ENCODE data around the gene GDAP1L1. TPM values are rescaled to one million over a fixed set of nuclear protein-coding genes. Genes with fewer than 3 reads are reported as not detected.
"Not testable (repeated sequence)": the region's sequence is repeated elsewhere in the genome, so short reads cannot be mapped to it uniquely, and the experiment has no call there.

Gene GDAP1L1
- total RNA-seq, 1 experiment from 2014 or later: 0.54 TPM

DNA sequence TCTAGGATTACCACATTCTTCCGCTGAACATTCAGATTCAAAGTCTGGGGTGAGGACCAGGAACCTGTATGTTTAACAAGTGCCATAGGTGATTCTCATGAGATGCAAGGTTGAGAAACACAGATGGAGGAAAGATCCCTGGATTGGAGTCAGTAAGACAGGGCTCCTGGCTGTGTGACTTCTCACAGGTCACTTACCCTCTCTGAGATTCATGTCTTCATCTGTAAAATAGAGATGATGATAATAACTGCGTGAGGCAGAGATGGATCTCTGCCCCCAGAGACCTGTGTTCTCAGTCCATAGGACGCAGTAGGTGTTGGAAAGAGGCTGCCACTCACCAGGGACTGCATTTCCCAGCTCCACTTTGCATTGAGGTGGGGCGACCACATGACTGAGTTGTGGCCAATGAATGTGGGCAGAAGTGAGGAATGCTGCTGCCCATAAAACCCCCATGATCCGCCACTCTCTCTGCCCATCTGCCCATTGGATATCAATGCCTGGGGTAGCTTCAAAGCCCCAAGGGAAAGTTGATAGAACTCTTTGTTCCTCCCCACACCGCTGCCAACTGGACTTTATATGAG is 13.6 kb upstream of the GDAP1L1 start:
- H3K27me3 ChIP-seq (replicated peaks; ENCODE audit: insufficient read depth, low read depth, low read length, poor library complexity): no peaks in the 10 kb centered on the region
- no peak overlapping the region for H3K4me3 ChIP-seq (ENCODE audit: low read depth, low read length, poor library complexity, severe bottlenecking)
- POLR2A ChIA-PET (ENCODE audit: low non-redundant PET): no interaction called here
- CTCF ChIA-PET: no interaction called here
- intact Hi-C loops (cut with micrococcal nuclease; ENCODE audit: unreplicated experiment): no loop called here
- no peak for DNase-seq (ENCODE audit: low spot score)
- no peaks in the 10 kb centered on the region for H3K36me3 ChIP-seq (ENCODE audit: insufficient read depth, low read length, poor library complexity, severe bottlenecking)
- no peak overlapping the region for H3K27ac ChIP-seq (ENCODE audit: low read depth, low read length, poor library complexity, severe bottlenecking)
- no peaks in the 10 kb centered on the region for H3K4me1 ChIP-seq (ENCODE audit: insufficient read depth, low read length, poor library complexity, severe bottlenecking)
- no peaks in the 10 kb centered on the region for H3K9me3 ChIP-seq (ENCODE audit: low read depth, low read length, poor library complexity, severe bottlenecking)
- BruUV-seq (replicated peaks): no TSS peak
- TF ChIP-seq, protein P1, sequence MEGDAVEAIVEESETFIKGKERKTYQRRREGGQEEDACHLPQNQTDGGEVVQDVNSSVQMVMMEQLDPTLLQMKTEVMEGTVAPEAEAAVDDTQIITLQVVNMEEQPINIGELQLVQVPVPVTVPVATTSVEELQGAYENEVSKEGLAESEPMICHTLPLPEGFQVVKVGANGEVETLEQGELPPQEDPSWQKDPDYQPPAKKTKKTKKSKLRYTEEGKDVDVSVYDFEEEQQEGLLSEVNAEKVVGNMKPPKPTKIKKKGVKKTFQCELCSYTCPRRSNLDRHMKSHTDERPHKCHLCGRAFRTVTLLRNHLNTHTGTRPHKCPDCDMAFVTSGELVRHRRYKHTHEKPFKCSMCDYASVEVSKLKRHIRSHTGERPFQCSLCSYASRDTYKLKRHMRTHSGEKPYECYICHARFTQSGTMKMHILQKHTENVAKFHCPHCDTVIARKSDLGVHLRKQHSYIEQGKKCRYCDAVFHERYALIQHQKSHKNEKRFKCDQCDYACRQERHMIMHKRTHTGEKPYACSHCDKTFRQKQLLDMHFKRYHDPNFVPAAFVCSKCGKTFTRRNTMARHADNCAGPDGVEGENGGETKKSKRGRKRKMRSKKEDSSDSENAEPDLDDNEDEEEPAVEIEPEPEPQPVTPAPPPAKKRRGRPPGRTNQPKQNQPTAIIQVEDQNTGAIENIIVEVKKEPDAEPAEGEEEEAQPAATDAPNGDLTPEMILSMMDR (conservative IDR thresholded peaks at IDR 0.05; ENCODE audit: low read depth, low read length): no peak
- TF ChIP-seq EZH2 (IDR thresholded peaks at IDR 0.05; ENCODE audit: borderline replicate concordance, low read depth, low read length, poor library complexity, severe bottlenecking): no peak

- no peak for DNase-seq (ENCODE audit: low spot score)
- H3K4me3 ChIP-seq (ENCODE audit: low read depth, low read length, poor library complexity, severe bottlenecking): no peak overlapping the region
- intact Hi-C loops (cut with micrococcal nuclease; ENCODE audit: unreplicated experiment): no loop called here
- ChIA-PET POLR2A (ENCODE audit: low non-redundant PET) (interaction anchor here (0.6 kb wide), 1 partner anchor 1537 kb away, joined by 4 read pairs; no protein-coding TSS in a partner anchor), CTCF (no interaction called here)
- no TSS peak for BruUV-seq (replicated peaks)
- H3K27me3 ChIP-seq (replicated peaks; ENCODE audit: insufficient read depth, low read depth, low read length, poor library complexity): no peaks in the 10 kb centered on the region
- no peak overlapping the region for H3K27ac ChIP-seq (ENCODE audit: low read depth, low read length, poor library complexity, severe bottlenecking)
- no peaks in the 10 kb centered on the region for H3K36me3 ChIP-seq (ENCODE audit: insufficient read depth, low read length, poor library complexity, severe bottlenecking)
- H3K9me3 ChIP-seq (ENCODE audit: low read depth, low read length, poor library complexity, severe bottlenecking): no peaks in the 10 kb centered on the region
- no peak for TF ChIP-seq EZH2 (IDR thresholded peaks at IDR 0.05; ENCODE audit: borderline replicate concordance, low read depth, low read length, poor library complexity, severe bottlenecking)
- TF ChIP-seq, protein P1 (conservative IDR thresholded peaks at IDR 0.05; ENCODE audit: low read depth, low read length): no peak
- no peaks in the 10 kb centered on the region for H3K4me1 ChIP-seq (ENCODE audit: insufficient read depth, low read length, poor library complexity, severe bottlenecking)
Observed at GRCh38 chr20:44234566-44235317, 12.4 kb upstream of the GDAP1L1 start.

DNA sequence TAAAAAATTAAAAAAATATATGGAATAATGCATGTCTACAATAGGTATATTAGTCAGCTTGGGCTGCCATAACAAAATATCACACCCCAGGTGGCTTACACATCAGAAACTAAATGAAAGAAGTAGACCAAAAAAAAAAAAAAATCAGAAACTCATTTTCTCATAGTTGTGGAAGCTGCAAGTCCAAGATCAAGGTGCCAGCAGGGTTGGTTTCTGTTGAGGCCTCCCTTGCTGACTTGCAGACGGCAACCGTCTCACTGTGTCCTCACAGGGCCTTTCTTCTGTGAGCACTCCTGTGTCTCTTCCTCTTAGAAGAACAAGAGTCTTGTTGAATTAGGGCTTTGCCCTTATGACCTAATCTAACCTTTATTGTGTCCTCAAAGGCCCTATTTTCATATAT is 11.4 kb upstream of the GDAP1L1 start:
- intact Hi-C loops (cut with micrococcal nuclease; ENCODE audit: unreplicated experiment): no loop called here
- TF ChIP-seq, protein P1 (conservative IDR thresholded peaks at IDR 0.05; ENCODE audit: low read depth, low read length): no peak
- TF ChIP-seq EZH2 (IDR thresholded peaks at IDR 0.05; ENCODE audit: borderline replicate concordance, low read depth, low read length, poor library complexity, severe bottlenecking): no peak
- Histone ChIP-seq H3K9me3 (ENCODE audit: low read depth, low read length, poor library complexity, severe bottlenecking) (no peaks in the 10 kb centered on the region), H3K27ac (ENCODE audit: low read depth, low read length, poor library complexity, severe bottlenecking) (no peak overlapping the region), H3K4me3 (ENCODE audit: low read depth, low read length, poor library complexity, severe bottlenecking) (no peak overlapping the region), H3K36me3 (ENCODE audit: insufficient read depth, low read length, poor library complexity, severe bottlenecking) (no peaks in the 10 kb centered on the region), H3K27me3 (replicated peaks; ENCODE audit: insufficient read depth, low read depth, low read length, poor library complexity) (no peaks in the 10 kb centered on the region), H3K4me1 (ENCODE audit: insufficient read depth, low read length, poor library complexity, severe bottlenecking) (no peaks in the 10 kb centered on the region)
- BruUV-seq (replicated peaks): no TSS peak
- POLR2A ChIA-PET (ENCODE audit: low non-redundant PET): no interaction called here
- no peak for DNase-seq (ENCODE audit: low spot score)
- CTCF ChIA-PET: no interaction called here

GRCh38 chr20:44236840-44237239 is 10.3 kb upstream of the GDAP1L1 start:
- H3K4me3 ChIP-seq (ENCODE audit: low read depth, low read length, poor library complexity, severe bottlenecking); H3K9me3 ChIP-seq (ENCODE audit: low read depth, low read length, poor library complexity, severe bottlenecking); DNase-seq (ENCODE audit: low spot score); H3K27ac ChIP-seq (ENCODE audit: low read depth, low read length, poor library complexity, severe bottlenecking); intact Hi-C loops (cut with micrococcal nuclease; ENCODE audit: unreplicated experiment); POLR2A ChIA-PET (ENCODE audit: low non-redundant PET); H3K4me1 ChIP-seq (ENCODE audit: insufficient read depth, low read length, poor library complexity, severe bottlenecking); H3K27me3 ChIP-seq (replicated peaks; ENCODE audit: insufficient read depth, low read depth, low read length, poor library complexity); H3K36me3 ChIP-seq (ENCODE audit: insufficient read depth, low read length, poor library complexity, severe bottlenecking); BruUV-seq (replicated peaks); CTCF ChIA-PET: not testable (repeated sequence)

Measured in A673 (cell line).